Effector memory CD8-positive, alpha-beta T cell (primary cell): ENCODE data around the gene PLEKHF1.

Experiments
- ATAC-seq: fragments of 150-1000 bp; cut with Tn5 transposase; replicated peaks from 2 replicates; pipeline ENCODE4 v1.10.0; 2021; ENCODE audit warnings: mild to moderate bottlenecking, moderate library complexity
- DNase-seq, 3 experiments: peaks; one replicate each; pipeline ENCODE4 v3.0.0; 2021
- H3K27ac Mint-ChIP-seq, 2 donors: one replicate each; pipeline ENCODE4 v1.8.0; 2022; ENCODE audit warnings: mild to moderate bottlenecking in 2 of 2, mixed read lengths in 2 of 2, moderate library complexity in 2 of 2
- H3K27me3 Mint-ChIP-seq, 2 donors: one replicate each; pipeline ENCODE4 v1.8.0; 2022; ENCODE audit warnings: mixed read lengths in 2 of 2
- H3K36me3 Mint-ChIP-seq: one replicate; pipeline ENCODE4 v1.8.0; 2022; ENCODE audit warnings: mild to moderate bottlenecking, moderate library complexity, mixed read lengths; ENCODE audit not compliant: insufficient read depth
- H3K4me1 Mint-ChIP-seq, 2 donors: one replicate each; pipeline ENCODE4 v1.8.0; 2022; ENCODE audit warnings: low read depth in 2 of 2, mixed read lengths in 2 of 2
- H3K4me3 Mint-ChIP-seq, 2 donors: one replicate each; pipeline ENCODE4 v1.8.0; 2022; ENCODE audit warnings: mild to moderate bottlenecking in 2 of 2, mixed read lengths in 2 of 2, moderate library complexity in 2 of 2
- H3K9me3 Mint-ChIP-seq, 2 donors: one replicate each; pipeline ENCODE4 v1.8.0; 2022; ENCODE audit warnings: mixed read lengths in 2 of 2

PLEKHF1 gene

GRCh38 chr19:29712744-29713516, 47.7 kb downstream of the PLEKHF1 start:
- DNase-seq (peak in 1 of 3 experiments; percentile 17), ATAC-seq (no peak)
- H3K36me3 Mint-ChIP-seq = peaks cover 19% of the 10 kb centered on the region
- H3K27me3 Mint-ChIP-seq = no peaks in the 10 kb centered on the region
- H3K27ac Mint-ChIP-seq = peak overlapping the region; percentile 87 to 96
- H3K4me1 Mint-ChIP-seq = peaks cover 58 to 79% of the 10 kb centered on the region in 2 donors
- H3K9me3 Mint-ChIP-seq = no peaks in the 10 kb centered on the region
- peak overlapping the region; percentile 78 for H3K4me3 Mint-ChIP-seq

- peak in 2 of 3 experiments; percentile 28 to 56 for DNase-seq
- peaks cover 50 to 67% of the 10 kb centered on the region in 2 donors for H3K4me1 Mint-ChIP-seq
- H3K27me3 Mint-ChIP-seq = no peaks in the 10 kb centered on the region
- H3K36me3 Mint-ChIP-seq = peaks cover 19% of the 10 kb centered on the region
- ATAC-seq = peak; percentile 61
- H3K27ac Mint-ChIP-seq = peak overlapping the region; percentile 87 to 96
- peak overlapping the region; percentile 78 for H3K4me3 Mint-ChIP-seq
- H3K9me3 Mint-ChIP-seq = no peaks in the 10 kb centered on the region
Measured at GRCh38 chr19:29714371-29714952, 49.2 kb downstream of the PLEKHF1 start.

- Mint-ChIP-seq H3K9me3 (no peaks in the 10 kb centered on the region), H3K36me3 (peaks cover 19% of the 10 kb centered on the region), H3K27ac (peak within 1 kb of the TSS; percentile 87 to 96), H3K4me1 (peaks cover 47 to 62% of the 10 kb centered on the region in 2 donors), H3K27me3 (no peaks in the 10 kb centered on the region), H3K4me3 (peak within 1 kb of the TSS; percentile 95)
- DNase-seq (peak in 2 of 3 experiments; percentile 49 to 60), ATAC-seq (peak; percentile 53)
Measured at GRCh38 chr19:29714953-29715700, 49.9 kb downstream of the PLEKHF1 start, which contains the start of gene C19orf12. TSS of gene C19orf12 (minus strand) at chr19:29715261. CDS start at chr19:29708413, 6,848 bp downstream.

GRCh38 chr19:29715701-29716581, 50.7 kb downstream of the PLEKHF1 start:
- DNase-seq = no peak
- Mint-ChIP-seq H3K9me3 (no peaks in the 10 kb centered on the region), H3K4me3 (peak overlapping the region; percentile 95), H3K4me1 (peaks cover 40 to 54% of the 10 kb centered on the region in 2 donors), H3K27me3 (peaks cover 0 to 4% of the 10 kb centered on the region in 2 donors), H3K36me3 (peaks cover 19% of the 10 kb centered on the region), H3K27ac (peak overlapping the region; percentile 87 to 96)
- no peak for ATAC-seq

GRCh38 chr19:29717051-29717450, 51.8 kb downstream of the PLEKHF1 start:
- H3K9me3 Mint-ChIP-seq = no peaks in the 10 kb centered on the region
- H3K4me1 Mint-ChIP-seq = peaks cover 31 to 43% of the 10 kb centered on the region in 2 donors
- H3K27me3 Mint-ChIP-seq = peaks cover 0 to 8% of the 10 kb centered on the region in 2 donors
- peaks cover 14% of the 10 kb centered on the region for H3K36me3 Mint-ChIP-seq
- H3K4me3 Mint-ChIP-seq = no peak overlapping the region
- no peak for DNase-seq
- no peak for ATAC-seq
- H3K27ac Mint-ChIP-seq = peak overlapping the region in 1 of 2 donors; percentile 87

GRCh38 chr19:29724102-29724641, 58.9 kb downstream of the PLEKHF1 start:
- peak overlapping the region; percentile 55 to 71 for H3K4me3 Mint-ChIP-seq
- peaks cover 7 to 8% of the 10 kb centered on the region in 2 donors for H3K4me1 Mint-ChIP-seq
- ATAC-seq = peak; percentile 61
- peak overlapping the region in 1 of 2 donors; percentile 65 for H3K27ac Mint-ChIP-seq
- peaks cover 34 to 73% of the 10 kb centered on the region in 2 donors for H3K27me3 Mint-ChIP-seq
- H3K9me3 Mint-ChIP-seq = no peaks in the 10 kb centered on the region
- peaks cover 8% of the 10 kb centered on the region for H3K36me3 Mint-ChIP-seq
- DNase-seq = peak in 1 of 3 experiments; percentile 9

- H3K27me3 Mint-ChIP-seq = peaks cover 38 to 79% of the 10 kb centered on the region in 2 donors
- H3K36me3 Mint-ChIP-seq = peaks cover 11% of the 10 kb centered on the region
- H3K27ac Mint-ChIP-seq = no peak overlapping the region
- H3K9me3 Mint-ChIP-seq = no peaks in the 10 kb centered on the region
- H3K4me3 Mint-ChIP-seq = no peak overlapping the region
- DNase-seq (no peak), ATAC-seq (no peak)
- H3K4me1 Mint-ChIP-seq = peaks cover 7 to 8% of the 10 kb centered on the region in 2 donors
Measured at GRCh38 chr19:29724746-29725145, 59.5 kb downstream of the PLEKHF1 start.
